GM23338 (cell line): ENCODE data around the gene SURF1. TPM values are rescaled to one million over a fixed set of nuclear protein-coding genes. Genes with fewer than 3 reads are reported as not detected.

Experiments used
- ATAC-seq: fragments of 200-7000 bp; cut with Tn5 transposase; 3 replicates; pipeline ENCODE4 v1.9.1; 2020
- DNase-seq: peaks from one replicate; pipeline ENCODE4 v3.0.0-alpha.2; 2015; ENCODE audit warnings: low spot score
- H2AFZ ChIP-seq: fragments of 200-600 bp; sonication (generic); 2 replicates; pipeline ENCODE4 v1.8.0; 2016; ENCODE audit warnings: antibody characterized with exemption, mild to moderate bottlenecking, moderate library complexity
- H3F3A ChIP-seq: fragments of 200-600 bp; sonication (generic); replicated peaks from 2 replicates; pipeline ENCODE4 v1.8.0; 2017; ENCODE audit warnings: antibody characterized with exemption, mixed run types, low read depth
- H3K27ac ChIP-seq: fragments of 200-600 bp; sonication (generic); 2 replicates; pipeline ENCODE4 v1.6.1; 2016; ENCODE audit warnings: low read depth
- H3K27me3 ChIP-seq: fragments of 200-600 bp; sonication (generic); 2 replicates; pipeline ENCODE4 v1.8.0; 2016; ENCODE audit warnings: mild to moderate bottlenecking, mixed run types, moderate library complexity; ENCODE audit not compliant: insufficient read depth
- H3K36me3 ChIP-seq: fragments of 200-600 bp; sonication (generic); 2 replicates; pipeline ENCODE4 v1.8.0; 2016; ENCODE audit warnings: mild to moderate bottlenecking; ENCODE audit not compliant: insufficient read depth
- H3K4me1 ChIP-seq: fragments of 200-600 bp; sonication (generic); 2 replicates; pipeline ENCODE4 v1.8.0; 2016; ENCODE audit warnings: mild to moderate bottlenecking, moderate library complexity; ENCODE audit not compliant: insufficient read depth
- H3K4me2 ChIP-seq: fragments of 200-600 bp; sonication (generic); 2 replicates; pipeline ENCODE4 v1.7.1; 2017; ENCODE audit warnings: mixed run types
- H3K4me3 ChIP-seq: fragments of 200-600 bp; sonication (generic); 2 replicates; pipeline ENCODE4 v1.6.1; 2016; ENCODE audit warnings: mixed run types
- H3K79me2 ChIP-seq: fragments of 200-600 bp; sonication (generic); replicated peaks from 2 replicates; pipeline ENCODE4 v1.8.0; 2017; ENCODE audit warnings: mild to moderate bottlenecking; ENCODE audit not compliant: insufficient read depth
- H3K9me2 ChIP-seq: fragments of 200-600 bp; sonication (generic); 2 replicates; pipeline ENCODE4 v1.8.0; 2017; ENCODE audit not compliant: insufficient read depth
- H4K20me1 ChIP-seq: fragments of 200-600 bp; sonication (generic); replicated peaks from 2 replicates; pipeline ENCODE4 v1.8.0; 2017; ENCODE audit warnings: mild to moderate bottlenecking; ENCODE audit not compliant: insufficient read depth
- H3K27ac Mint-ChIP-seq: 2 replicates; pipeline ENCODE4 v1.8.0; 2020; ENCODE audit warnings: inconsistent platforms, mild to moderate bottlenecking, moderate library complexity, mixed read lengths
- H3K27me3 Mint-ChIP-seq: 3 replicates; pipeline ENCODE4 v1.8.0; 2022; ENCODE audit warnings: low read depth, mild to moderate bottlenecking, moderate library complexity, mixed read lengths, inconsistent platforms; ENCODE audit not compliant: insufficient read depth, poor library complexity
- H3K36me3 Mint-ChIP-seq: 3 replicates; pipeline ENCODE4 v1.8.0; 2021; ENCODE audit warnings: low read depth, mild to moderate bottlenecking, inconsistent platforms, moderate library complexity, mixed read lengths
- H3K4me1 Mint-ChIP-seq: 3 replicates; pipeline ENCODE4 v1.8.0; 2020; ENCODE audit warnings: mild to moderate bottlenecking, inconsistent platforms, mixed read lengths
- H3K4me3 Mint-ChIP-seq: 3 replicates; pipeline ENCODE4 v1.8.0; 2021; ENCODE audit warnings: moderate library complexity, mild to moderate bottlenecking, inconsistent platforms, mixed read lengths
- H3K9me3 Mint-ChIP-seq: 3 replicates; pipeline ENCODE4 v1.8.0; 2020; ENCODE audit warnings: moderate library complexity, mild to moderate bottlenecking, inconsistent platforms, mixed read lengths
- CREB1 ChIP-seq: fragments of 250-450 bp; sonication (Bioruptor Pico); IDR thresholded peaks from 2 replicates; pipeline ENCODE4 v1.5.0; 2020; ENCODE audit warnings: low read depth, mild to moderate bottlenecking, moderate library complexity
- EZH2 ChIP-seq: fragments of 200-600 bp; sonication (generic); IDR thresholded peaks from one replicate; pipeline ENCODE4 v1.8.0; 2017; ENCODE audit warnings: antibody characterized with exemption, mild to moderate bottlenecking, low read depth; ENCODE audit not compliant: unreplicated experiment
- EZH2phosphoT487 ChIP-seq: fragments of 200-600 bp; sonication (generic); IDR thresholded peaks from one replicate; pipeline ENCODE4 v1.8.1; 2018; ENCODE audit warnings: antibody characterized with exemption; ENCODE audit not compliant: unreplicated experiment
- JUNB ChIP-seq: IDR thresholded peaks from one replicate; pipeline ENCODE4 v1.6.1; 2016; ENCODE audit warnings: antibody characterized with exemption; ENCODE audit not compliant: unreplicated experiment
- NANOG ChIP-seq: IDR thresholded peaks from 2 replicates; pipeline ENCODE4 v1.6.1; 2016; ENCODE audit warnings: antibody characterized with exemption, borderline replicate concordance
- POLR2AphosphoS5 ChIP-seq: IDR thresholded peaks from 2 replicates; pipeline ENCODE4 v1.6.1; 2016; ENCODE audit warnings: antibody characterized with exemption, low read depth
- STAT1 ChIP-seq: IDR thresholded peaks from one replicate; pipeline ENCODE4 v1.6.1; 2016; ENCODE audit warnings: antibody characterized with exemption; ENCODE audit not compliant: unreplicated experiment
- ZNF114 ChIP-seq: fragments of 250-450 bp; sonication (Bioruptor Pico); IDR thresholded peaks from 2 replicates; pipeline ENCODE4 v1.5.0; 2020; ENCODE audit warnings: mild to moderate bottlenecking, moderate library complexity
- ZNF331 ChIP-seq: fragments of 250-450 bp; sonication (Bioruptor Pico); IDR thresholded peaks from 2 replicates; pipeline ENCODE4 v1.5.0; 2020; ENCODE audit warnings: low read depth, mild to moderate bottlenecking, moderate library complexity
- polyA plus RNA-seq: library from polyadenylated mRNA; unstranded; fragments of >200 nt; fragmentation: Nextera tagmentation; extraction: Ambion mirVana; gene quantifications from 2 replicates; pipeline ENCODE4 v1.2.1, GENCODE V29; 2016
- total RNA-seq: library from RNA; depleted of rRNA; stranded (reverse); fragments of >200 nt; shearing (Covaris generic); gene quantifications from 2 replicates; pipeline ENCODE4 v1.2.3, GENCODE V29; 2014
- TF ChIP-seq, protein P1 (sequence below): IDR thresholded peaks from 2 replicates; pipeline ENCODE4 v1.6.1; 2016; ENCODE audit warnings: antibody characterized with exemption
- TF ChIP-seq, protein P2 (sequence below): fragments of 250-450 bp; sonication (Bioruptor Pico); IDR thresholded peaks from 2 replicates; pipeline ENCODE4 v1.5.0; 2020; ENCODE audit warnings: mild to moderate bottlenecking, moderate library complexity
- TF ChIP-seq, protein P3 (sequence below): IDR thresholded peaks from one replicate; pipeline ENCODE4 v1.6.1; 2018; ENCODE audit warnings: antibody characterized with exemption; ENCODE audit not compliant: unreplicated experiment
- TF ChIP-seq, protein P4 (sequence below), 2 experiments: fragments of 200-600 bp in 1 of 2; sonication (generic) in 1 of 2; conservative IDR thresholded peaks; 2 replicates each; pipeline versions ENCODE4 v1.5.1 to v1.6.1; 2016 to 2017; ENCODE audit warnings: antibody characterized with exemption in 2 of 2, low read depth in 2 of 2, mild to moderate bottlenecking in 2 of 2, moderate library complexity in 1 of 2

SURF1 gene
- total and polyA plus RNA-seq, 2 experiments from 2014 or later = 39.1 to 52.6 TPM

DNA sequence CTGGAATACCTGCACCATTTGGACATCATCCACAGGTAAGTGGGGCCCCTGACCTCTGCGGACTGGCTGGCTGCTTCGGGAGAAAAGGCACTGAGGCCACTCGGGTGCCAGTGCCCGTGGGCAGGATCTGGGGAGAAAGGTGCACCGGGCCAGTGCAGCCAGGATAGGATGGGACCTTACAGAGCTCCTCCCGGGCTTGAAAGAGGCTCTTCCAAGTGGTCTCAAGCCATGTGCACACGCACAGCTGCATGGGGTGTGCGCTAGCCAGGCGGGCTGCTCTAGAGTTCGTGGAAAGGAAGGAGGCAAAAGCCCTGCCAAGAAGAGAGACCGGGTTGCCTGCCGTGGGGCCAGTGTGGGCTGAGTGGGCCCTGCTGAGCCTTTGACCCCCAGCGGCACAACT is 33.3 kb upstream of the SURF1 start:
- Histone ChIP-seq H3K4me3 (no peak overlapping the region), H3K4me2 (no peak overlapping the region), H3K27me3 (no peaks in the 10 kb centered on the region), H3K9me2 (no peaks in the 10 kb centered on the region), H3K36me3 (no peaks in the 10 kb centered on the region), H3K4me1 (no peaks in the 10 kb centered on the region), H2AFZ (no peak overlapping the region), H3K79me2 (no peaks in the 10 kb centered on the region), H3F3A (no peaks in the 10 kb centered on the region), H4K20me1 (no peaks in the 10 kb centered on the region), H3K27ac (no peak overlapping the region)
- Mint-ChIP-seq H3K36me3 (no peaks in the 10 kb centered on the region), H3K27ac (no peak overlapping the region), H3K27me3 (peaks cover 11% of the 10 kb centered on the region), H3K4me1 (no peaks in the 10 kb centered on the region), H3K9me3 (peaks cover 16% of the 10 kb centered on the region), H3K4me3 (no peak overlapping the region)
- ATAC-seq (no peak), DNase-seq (no peak)
- TF ChIP-seq CREB1 (CRISPR knock-in tag) (no peak), ZNF114 (no peak), JUNB (no peak), POLR2AphosphoS5 (no peak), STAT1 (no peak), EZH2 (no peak), ZNF331 (CRISPR knock-in tag) (no peak), EZH2phosphoT487 (no peak), NANOG (no peak)
- TF ChIP-seq, protein P1, sequence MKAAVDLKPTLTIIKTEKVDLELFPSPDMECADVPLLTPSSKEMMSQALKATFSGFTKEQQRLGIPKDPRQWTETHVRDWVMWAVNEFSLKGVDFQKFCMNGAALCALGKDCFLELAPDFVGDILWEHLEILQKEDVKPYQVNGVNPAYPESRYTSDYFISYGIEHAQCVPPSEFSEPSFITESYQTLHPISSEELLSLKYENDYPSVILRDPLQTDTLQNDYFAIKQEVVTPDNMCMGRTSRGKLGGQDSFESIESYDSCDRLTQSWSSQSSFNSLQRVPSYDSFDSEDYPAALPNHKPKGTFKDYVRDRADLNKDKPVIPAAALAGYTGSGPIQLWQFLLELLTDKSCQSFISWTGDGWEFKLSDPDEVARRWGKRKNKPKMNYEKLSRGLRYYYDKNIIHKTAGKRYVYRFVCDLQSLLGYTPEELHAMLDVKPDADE = no peak
- TF ChIP-seq, protein P2, sequence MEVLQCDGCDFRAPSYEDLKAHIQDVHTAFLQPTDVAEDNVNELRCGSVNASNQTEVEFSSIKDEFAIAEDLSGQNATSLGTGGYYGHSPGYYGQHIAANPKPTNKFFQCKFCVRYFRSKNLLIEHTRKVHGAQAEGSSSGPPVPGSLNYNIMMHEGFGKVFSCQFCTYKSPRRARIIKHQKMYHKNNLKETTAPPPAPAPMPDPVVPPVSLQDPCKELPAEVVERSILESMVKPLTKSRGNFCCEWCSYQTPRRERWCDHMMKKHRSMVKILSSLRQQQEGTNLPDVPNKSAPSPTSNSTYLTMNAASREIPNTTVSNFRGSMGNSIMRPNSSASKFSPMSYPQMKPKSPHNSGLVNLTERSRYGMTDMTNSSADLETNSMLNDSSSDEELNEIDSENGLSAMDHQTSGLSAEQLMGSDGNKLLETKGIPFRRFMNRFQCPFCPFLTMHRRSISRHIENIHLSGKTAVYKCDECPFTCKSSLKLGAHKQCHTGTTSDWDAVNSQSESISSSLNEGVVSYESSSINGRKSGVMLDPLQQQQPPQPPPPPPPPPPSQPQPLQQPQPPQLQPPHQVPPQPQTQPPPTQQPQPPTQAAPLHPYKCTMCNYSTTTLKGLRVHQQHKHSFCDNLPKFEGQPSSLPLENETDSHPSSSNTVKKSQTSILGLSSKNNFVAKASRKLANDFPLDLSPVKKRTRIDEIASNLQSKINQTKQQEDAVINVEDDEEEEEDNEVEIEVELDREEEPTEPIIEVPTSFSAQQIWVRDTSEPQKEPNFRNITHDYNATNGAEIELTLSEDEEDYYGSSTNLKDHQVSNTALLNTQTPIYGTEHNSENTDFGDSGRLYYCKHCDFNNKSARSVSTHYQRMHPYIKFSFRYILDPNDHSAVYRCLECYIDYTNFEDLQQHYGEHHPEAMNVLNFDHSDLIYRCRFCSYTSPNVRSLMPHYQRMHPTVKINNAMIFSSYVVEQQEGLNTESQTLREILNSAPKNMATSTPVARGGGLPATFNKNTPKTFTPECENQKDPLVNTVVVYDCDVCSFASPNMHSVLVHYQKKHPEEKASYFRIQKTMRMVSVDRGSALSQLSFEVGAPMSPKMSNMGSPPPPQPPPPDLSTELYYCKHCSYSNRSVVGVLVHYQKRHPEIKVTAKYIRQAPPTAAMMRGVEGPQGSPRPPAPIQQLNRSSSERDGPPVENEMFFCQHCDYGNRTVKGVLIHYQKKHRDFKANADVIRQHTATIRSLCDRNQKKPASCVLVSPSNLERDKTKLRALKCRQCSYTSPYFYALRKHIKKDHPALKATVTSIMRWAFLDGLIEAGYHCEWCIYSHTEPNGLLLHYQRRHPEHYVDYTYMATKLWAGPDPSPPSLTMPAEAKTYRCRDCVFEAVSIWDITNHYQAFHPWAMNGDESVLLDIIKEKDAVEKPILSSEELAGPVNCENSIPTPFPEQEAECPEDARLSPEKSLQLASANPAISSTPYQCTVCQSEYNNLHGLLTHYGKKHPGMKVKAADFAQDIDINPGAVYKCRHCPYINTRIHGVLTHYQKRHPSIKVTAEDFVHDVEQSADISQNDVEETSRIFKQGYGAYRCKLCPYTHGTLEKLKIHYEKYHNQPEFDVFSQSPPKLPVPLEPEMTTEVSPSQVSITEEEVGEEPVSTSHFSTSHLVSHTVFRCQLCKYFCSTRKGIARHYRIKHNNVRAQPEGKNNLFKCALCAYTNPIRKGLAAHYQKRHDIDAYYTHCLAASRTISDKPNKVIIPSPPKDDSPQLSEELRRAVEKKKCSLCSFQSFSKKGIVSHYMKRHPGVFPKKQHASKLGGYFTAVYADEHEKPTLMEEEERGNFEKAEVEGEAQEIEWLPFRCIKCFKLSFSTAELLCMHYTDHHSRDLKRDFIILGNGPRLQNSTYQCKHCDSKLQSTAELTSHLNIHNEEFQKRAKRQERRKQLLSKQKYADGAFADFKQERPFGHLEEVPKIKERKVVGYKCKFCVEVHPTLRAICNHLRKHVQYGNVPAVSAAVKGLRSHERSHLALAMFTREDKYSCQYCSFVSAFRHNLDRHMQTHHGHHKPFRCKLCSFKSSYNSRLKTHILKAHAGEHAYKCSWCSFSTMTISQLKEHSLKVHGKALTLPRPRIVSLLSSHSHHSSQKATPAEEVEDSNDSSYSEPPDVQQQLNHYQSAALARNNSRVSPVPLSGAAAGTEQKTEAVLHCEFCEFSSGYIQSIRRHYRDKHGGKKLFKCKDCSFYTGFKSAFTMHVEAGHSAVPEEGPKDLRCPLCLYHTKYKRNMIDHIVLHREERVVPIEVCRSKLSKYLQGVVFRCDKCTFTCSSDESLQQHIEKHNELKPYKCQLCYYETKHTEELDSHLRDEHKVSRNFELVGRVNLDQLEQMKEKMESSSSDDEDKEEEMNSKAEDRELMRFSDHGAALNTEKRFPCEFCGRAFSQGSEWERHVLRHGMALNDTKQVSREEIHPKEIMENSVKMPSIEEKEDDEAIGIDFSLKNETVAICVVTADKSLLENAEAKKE = no peak
- TF ChIP-seq, protein P3, sequence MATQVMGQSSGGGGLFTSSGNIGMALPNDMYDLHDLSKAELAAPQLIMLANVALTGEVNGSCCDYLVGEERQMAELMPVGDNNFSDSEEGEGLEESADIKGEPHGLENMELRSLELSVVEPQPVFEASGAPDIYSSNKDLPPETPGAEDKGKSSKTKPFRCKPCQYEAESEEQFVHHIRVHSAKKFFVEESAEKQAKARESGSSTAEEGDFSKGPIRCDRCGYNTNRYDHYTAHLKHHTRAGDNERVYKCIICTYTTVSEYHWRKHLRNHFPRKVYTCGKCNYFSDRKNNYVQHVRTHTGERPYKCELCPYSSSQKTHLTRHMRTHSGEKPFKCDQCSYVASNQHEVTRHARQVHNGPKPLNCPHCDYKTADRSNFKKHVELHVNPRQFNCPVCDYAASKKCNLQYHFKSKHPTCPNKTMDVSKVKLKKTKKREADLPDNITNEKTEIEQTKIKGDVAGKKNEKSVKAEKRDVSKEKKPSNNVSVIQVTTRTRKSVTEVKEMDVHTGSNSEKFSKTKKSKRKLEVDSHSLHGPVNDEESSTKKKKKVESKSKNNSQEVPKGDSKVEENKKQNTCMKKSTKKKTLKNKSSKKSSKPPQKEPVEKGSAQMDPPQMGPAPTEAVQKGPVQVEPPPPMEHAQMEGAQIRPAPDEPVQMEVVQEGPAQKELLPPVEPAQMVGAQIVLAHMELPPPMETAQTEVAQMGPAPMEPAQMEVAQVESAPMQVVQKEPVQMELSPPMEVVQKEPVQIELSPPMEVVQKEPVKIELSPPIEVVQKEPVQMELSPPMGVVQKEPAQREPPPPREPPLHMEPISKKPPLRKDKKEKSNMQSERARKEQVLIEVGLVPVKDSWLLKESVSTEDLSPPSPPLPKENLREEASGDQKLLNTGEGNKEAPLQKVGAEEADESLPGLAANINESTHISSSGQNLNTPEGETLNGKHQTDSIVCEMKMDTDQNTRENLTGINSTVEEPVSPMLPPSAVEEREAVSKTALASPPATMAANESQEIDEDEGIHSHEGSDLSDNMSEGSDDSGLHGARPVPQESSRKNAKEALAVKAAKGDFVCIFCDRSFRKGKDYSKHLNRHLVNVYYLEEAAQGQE = no peak
- TF ChIP-seq, protein P4, sequence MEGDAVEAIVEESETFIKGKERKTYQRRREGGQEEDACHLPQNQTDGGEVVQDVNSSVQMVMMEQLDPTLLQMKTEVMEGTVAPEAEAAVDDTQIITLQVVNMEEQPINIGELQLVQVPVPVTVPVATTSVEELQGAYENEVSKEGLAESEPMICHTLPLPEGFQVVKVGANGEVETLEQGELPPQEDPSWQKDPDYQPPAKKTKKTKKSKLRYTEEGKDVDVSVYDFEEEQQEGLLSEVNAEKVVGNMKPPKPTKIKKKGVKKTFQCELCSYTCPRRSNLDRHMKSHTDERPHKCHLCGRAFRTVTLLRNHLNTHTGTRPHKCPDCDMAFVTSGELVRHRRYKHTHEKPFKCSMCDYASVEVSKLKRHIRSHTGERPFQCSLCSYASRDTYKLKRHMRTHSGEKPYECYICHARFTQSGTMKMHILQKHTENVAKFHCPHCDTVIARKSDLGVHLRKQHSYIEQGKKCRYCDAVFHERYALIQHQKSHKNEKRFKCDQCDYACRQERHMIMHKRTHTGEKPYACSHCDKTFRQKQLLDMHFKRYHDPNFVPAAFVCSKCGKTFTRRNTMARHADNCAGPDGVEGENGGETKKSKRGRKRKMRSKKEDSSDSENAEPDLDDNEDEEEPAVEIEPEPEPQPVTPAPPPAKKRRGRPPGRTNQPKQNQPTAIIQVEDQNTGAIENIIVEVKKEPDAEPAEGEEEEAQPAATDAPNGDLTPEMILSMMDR (conservative IDR thresholded peaks at IDR 0.05; ENCODE audit: low read depth in 2 of 2) = no peak
